HEK293 (cell line): ENCODE results near the gene MANF.
A peak's percentile ranks its signal among the peaks of the same experiment; 100 is the strongest.

Experiments used
- CTCF ChIA-PET: fragments of 350-600 bp; formaldehyde crosslinking; extraction: SDS; loops from one replicate; lab custom pipeline; 2021; ENCODE audit warnings: antibody characterized with exemption; lab: Yijun Ruan, JAX
- POLR2A ChIA-PET: fragments of 300-600 bp; formaldehyde crosslinking; extraction: SDS; loops from one replicate; lab custom pipeline; 2020; ENCODE audit warnings: antibody characterized with exemption, inconsistent platforms; lab: Yijun Ruan, JAX
- H3K27ac ChIP-seq: fragments of 200-500 bp; sonication (Bioruptor generic); 2 replicates; pipeline ENCODE4 v1.5.1; 2014; ENCODE audit warnings: low read depth, low read length, control low read depth, inconsistent platforms; ENCODE audit errors: extremely low read depth
- H3K36me3 ChIP-seq, 2 experiments: fragments of 200-500 bp in 1 of 2; sonication (Bioruptor generic) in 1 of 2; 1 replicate in 1 of 2; 2 replicates in 1 of 2; pipeline ENCODE4 v1.5.1; 2014 to 2017; ENCODE audit warnings: inconsistent platforms in 2 of 2, low read length in 2 of 2; ENCODE audit not compliant: control insufficient read depth in 2 of 2, insufficient read depth in 1 of 2
- H3K4me1 ChIP-seq: fragments of 200-500 bp; sonication (Bioruptor generic); 2 replicates; pipeline ENCODE4 v1.5.1; 2014; ENCODE audit warnings: mild to moderate bottlenecking, low read length, inconsistent platforms; ENCODE audit not compliant: control insufficient read depth, insufficient read depth
- H3K4me3 ChIP-seq: 2 replicates; pipeline ENCODE4 v1.5.1; 2011; ENCODE audit warnings: low read depth, mild to moderate bottlenecking, control low read depth, low read length, moderate library complexity
- H3K9me3 ChIP-seq: fragments of 200-500 bp; sonication (Bioruptor generic); 2 replicates; pipeline ENCODE4 v1.5.1; 2014; ENCODE audit warnings: low read depth, low read length, inconsistent platforms; ENCODE audit not compliant: control insufficient read depth, insufficient read depth
- ATF2 ChIP-seq: fragments of 450-650 bp; formaldehyde crosslinking; IDR thresholded peaks from 2 replicates; pipeline ENCODE4 v1.5.1; 2016; ENCODE audit warnings: missing biosample characterization, missing genetic modification characterization, low read depth
- SCRT2 ChIP-seq: fragments of 450-650 bp; formaldehyde crosslinking; IDR thresholded peaks from 2 replicates; pipeline ENCODE4 v1.5.1; 2016; ENCODE audit warnings: missing biosample characterization, missing genetic modification characterization
- ZBTB49 ChIP-seq: fragments of 450-650 bp; formaldehyde crosslinking; IDR thresholded peaks from 2 replicates; pipeline ENCODE4 v1.5.1; 2016; ENCODE audit warnings: missing biosample characterization, missing genetic modification characterization, low read depth
- ZNF324 ChIP-seq: fragments of 450-650 bp; formaldehyde crosslinking; IDR thresholded peaks from 2 replicates; pipeline ENCODE4 v1.5.1; 2016; ENCODE audit warnings: missing biosample characterization, missing genetic modification characterization

Gene MANF

DNA sequence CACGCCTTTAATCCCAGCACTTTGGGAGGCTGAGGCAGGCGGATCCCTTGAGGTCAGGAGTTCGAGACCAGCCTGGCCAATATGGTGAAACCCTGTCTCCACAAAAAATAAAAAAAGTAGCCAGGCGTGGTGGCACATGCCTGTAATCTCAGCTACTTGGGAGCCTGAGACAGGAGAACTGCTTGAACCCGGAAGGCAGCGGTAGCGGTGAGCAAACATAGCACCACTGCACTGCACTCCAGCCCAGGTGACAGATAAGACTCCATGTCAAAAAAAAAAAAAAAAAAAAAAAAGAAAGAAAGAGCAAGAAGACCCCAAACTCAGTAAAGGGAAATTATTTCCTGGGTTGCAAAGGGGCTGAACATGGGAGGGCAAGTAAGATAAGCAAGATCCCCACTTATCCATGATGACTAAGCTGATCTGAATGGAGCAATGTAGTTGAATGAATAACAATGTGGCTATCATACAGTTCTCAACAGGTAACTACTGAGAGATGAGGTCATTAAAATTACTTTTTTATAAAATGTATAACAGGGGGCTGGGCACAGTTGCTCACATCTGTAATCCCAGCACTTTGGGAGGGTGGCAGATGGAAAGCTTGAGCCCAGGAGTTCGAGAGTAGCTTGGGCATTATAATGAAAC is 52.0 kb downstream of the MANF start:
- H3K36me3 ChIP-seq, result peaks cover 16 to 34% of the 10 kb centered on the region in 2 experiments
- no peak overlapping the region for H3K4me3 ChIP-seq
- H3K9me3 ChIP-seq, result no peaks in the 10 kb centered on the region
- TF ChIP-seq ATF2 (tag by site-specific recombination) (0 out of 2 replicates have a peak, but pooled peaks have one; percentile 14), ZNF324 (tag by site-specific recombination) (no peak), SCRT2 (tag by site-specific recombination) (peak; percentile 34; the same call in 1 of the 2 replicates), ZBTB49 (tag by site-specific recombination) (no peak)
- TF ChIP-seq, all 188 proteins: peak for 2
- Histone ChIP-seq H3K4me1 (no peaks in the 10 kb centered on the region), H3K27ac (no peak overlapping the region)
- ChIA-PET POLR2A (no interaction called here), CTCF (interaction anchor here (0.7 kb wide), 1 partner anchor 244 kb away, joined by 3 read pairs; no protein-coding TSS in a partner anchor)
